Stomach (tissue), 9 donors: Measurements from ENCODE around the gene NKAPL. TPM values are rescaled to one million over a fixed set of nuclear protein-coding genes. Genes with fewer than 3 reads are reported as not detected.

Experiments used
- DNase-seq, 2 donors: peaks; one replicate each; pipeline versions ENCODE4 v3.0.0 to v3.0.0-alpha.2; 2013 to 2019
- H3K27ac ChIP-seq, 5 donors: fragments of 200-600 bp in 4 of 5; sonication (generic) in 4 of 5; one replicate each; pipeline ENCODE4 v1.5.1; 2013 to 2019; ENCODE audit warnings: mild to moderate bottlenecking in 1 of 5, moderate library complexity in 1 of 5
- H3K27me3 ChIP-seq, 3 donors: fragments of 200-600 bp; sonication (generic); one replicate each; pipeline ENCODE4 v1.5.1; 2017 to 2019; ENCODE audit warnings: mixed run types in 1 of 3
- H3K36me3 ChIP-seq, 4 donors: fragments of 200-600 bp; sonication (generic); 1 replicate in 3 of 4; 2 replicates in 1 of 4; pipeline ENCODE4 v1.5.1; 2016 to 2019
- H3K4me1 ChIP-seq, 4 donors: fragments of 200-600 bp; sonication (generic); one replicate each; pipeline ENCODE4 v1.5.1; 2016 to 2019
- H3K4me3 ChIP-seq, 4 donors: fragments of 200-600 bp; sonication (generic) in 3 of 4; one replicate each; pipeline ENCODE4 v1.5.1; 2016 to 2019; ENCODE audit warnings: mild to moderate bottlenecking in 1 of 4
- H3K9me3 ChIP-seq, 4 donors: fragments of 200-600 bp; sonication (generic); one replicate each; pipeline ENCODE4 v1.5.1; 2016 to 2019
- CTCF ChIP-seq, 7 experiments: fragments of 450-650 bp in 4 of 7; fragments of 200-600 bp in 3 of 7; sonication (generic) in 3 of 7; IDR thresholded peaks; one replicate each; pipeline ENCODE4 v1.5.1; 2016 to 2019; ENCODE audit warnings: antibody characterized with exemption in 7 of 7, control low read depth in 2 of 7, mild to moderate bottlenecking in 1 of 7
- EP300 ChIP-seq: sonication (generic); formaldehyde crosslinking; IDR thresholded peaks from one replicate; pipeline ENCODE4 v1.6.1; 2017; ENCODE audit warnings: antibody characterized with exemption
- POLR2A ChIP-seq, 4 donors: fragments of 450-650 bp; IDR thresholded peaks; one replicate each; pipeline ENCODE4 v1.6.1; 2016; ENCODE audit warnings: antibody characterized with exemption in 4 of 4, control low read depth in 2 of 4, mild to moderate bottlenecking in 1 of 4, moderate library complexity in 1 of 4
- POLR2AphosphoS5 ChIP-seq, 3 donors: sonication (generic); formaldehyde crosslinking; IDR thresholded peaks; one replicate each; pipeline ENCODE4 v1.6.1; 2016; ENCODE audit warnings: antibody characterized with exemption in 3 of 3
- WGBS, 5 donors: extraction: QIAGEN DNeasy Blood & Tissue Kit in 3 of 5; methylation state at CpG; one replicate each; pipeline versions ENCODE4 v1.1.5 to v1.1.7; 2013 to 2018; 5-methylcytosine and 5-hydroxymethylcytosine counted together
- intact Hi-C: fragments of 100-400 bp; cut with DNase I; formaldehyde crosslinking; loops from one replicate; pipeline ENCODE4 v1.15.1; 2023; ENCODE audit warnings: low total_unique reads
- polyA plus RNA-seq, 3 donors: library from polyadenylated mRNA; stranded (reverse); fragments of 200-250 nt; gene quantifications; one replicate each; pipeline ENCODE4 v1.2.3, GENCODE V29; 2013
- total RNA-seq, 5 donors: library from RNA; depleted of rRNA; stranded (reverse); fragments of >200 nt; gene quantifications; one replicate each; pipeline versions ENCODE4 v1.1.0 to v1.2.3, GENCODE V29; 2014 to 2016
- donor health status: healthy with polysubstance abuse.
- donor health status: Bipolar disorder and iron deficiency.
- donor health status: healthy.

The NKAPL gene
- total and polyA plus RNA-seq, 8 donors = 0.45 to 4.4 (median 0.87) TPM; not detected in 3

GRCh38 chr6:28248916-28249315 lies 10.2 kb upstream of the NKAPL start:
- WGBS, 5 donors = 76 to 95% (median 84%) methylated on average over 1 of the region's 1 CpG
- no peak overlapping the region for H3K27ac ChIP-seq
- H3K27me3 ChIP-seq = peaks cover 0 to under 1% (median 0%) of the 10 kb centered on the region in 3 donors
- intact Hi-C loops = no loop called here
- H3K36me3 ChIP-seq = peaks cover 29 to 57% (median 50%) of the 10 kb centered on the region in 4 donors
- peaks cover 4 to 29% (median 21%) of the 10 kb centered on the region in 4 donors for H3K4me1 ChIP-seq
- no peak for DNase-seq
- no peak for TF ChIP-seq POLR2AphosphoS5 (IDR thresholded peaks at IDR 0.05)
- TF ChIP-seq CTCF (IDR thresholded peaks at IDR 0.05) = no peak
- no peak for TF ChIP-seq EP300
- no peak for TF ChIP-seq POLR2A (IDR thresholded peaks at IDR 0.05)
- no peak overlapping the region for H3K4me3 ChIP-seq
- H3K9me3 ChIP-seq = no peaks in the 10 kb centered on the region

GRCh38 chr6:28250747-28251146 lies 8.3 kb upstream of the NKAPL start:
- intact Hi-C loops = no loop called here
- peak overlapping the region in 3 of 4 donors; percentile 84 to 98 (median 96) for H3K4me3 ChIP-seq
- H3K27ac ChIP-seq = no peak overlapping the region

GRCh38 chr6:28251661-28252008 lies 7.5 kb upstream of the NKAPL start:
- Histone ChIP-seq H3K4me1 (peaks cover 4 to 29% (median 21%) of the 10 kb centered on the region in 4 donors), H3K27ac (peak overlapping the region in 4 of 5 donors; percentile 30 to 74 (median 56)), H3K9me3 (no peaks in the 10 kb centered on the region), H3K36me3 (peaks cover 8 to 30% (median 23%) of the 10 kb centered on the region in 4 donors), H3K27me3 (peaks cover 0 to 18% (median 0%) of the 10 kb centered on the region in 3 donors), H3K4me3 (peak overlapping the region; percentile 68 to 98 (median 90))
- TF ChIP-seq POLR2AphosphoS5 (IDR thresholded peaks at IDR 0.05) (no peak), EP300 (no peak), POLR2A (IDR thresholded peaks at IDR 0.05) (no peak), CTCF (IDR thresholded peaks at IDR 0.05) (no peak)
- 0 to 1% (median 0%) methylated on average over 23 to 25 of the region's 25 CpGs for WGBS, 5 donors
- DNase-seq = peak in 1 of 2 donors; percentile 40
- intact Hi-C loops = no loop called here

More at GRCh38 chr6:28250747-28251146, 8.3 kb upstream of the NKAPL start:
- 76 to 89% (median 83%) methylated on average over 2 of the region's 2 CpGs for WGBS, 5 donors
- Histone ChIP-seq H3K36me3 (peaks cover 17 to 39% (median 32%) of the 10 kb centered on the region in 4 donors), H3K4me1 (peaks cover 4 to 29% (median 21%) of the 10 kb centered on the region in 4 donors), H3K27me3 (peaks cover 0 to 18% (median 0%) of the 10 kb centered on the region in 3 donors), H3K9me3 (no peaks in the 10 kb centered on the region)
- DNase-seq = no peak
- no peak for TF ChIP-seq EP300
- TF ChIP-seq POLR2A (IDR thresholded peaks at IDR 0.05) = no peak
- no peak for TF ChIP-seq CTCF (IDR thresholded peaks at IDR 0.05)
- no peak for TF ChIP-seq POLR2AphosphoS5 (IDR thresholded peaks at IDR 0.05)

- intact Hi-C loops = no loop called here
- peak; percentile 73 to 96 for DNase-seq
- Histone ChIP-seq H3K27ac (peak within 1 kb of the TSS in 4 of 5 donors; percentile 30 to 74 (median 56)), H3K27me3 (peaks cover 0 to 18% (median 0%) of the 10 kb centered on the region in 3 donors), H3K9me3 (no peaks in the 10 kb centered on the region), H3K4me3 (peak within 1 kb of the TSS; percentile 68 to 98 (median 90)), H3K4me1 (peaks cover 4 to 29% (median 21%) of the 10 kb centered on the region in 4 donors), H3K36me3 (peaks cover 2 to 23% (median 16%) of the 10 kb centered on the region in 4 donors)
- TF ChIP-seq POLR2A (IDR thresholded peaks at IDR 0.05) (no peak), CTCF (IDR thresholded peaks at IDR 0.05) (no peak), POLR2AphosphoS5 (IDR thresholded peaks at IDR 0.05) (peak in 2 of 3 donors; percentile 42 to 76), EP300 (no peak)
- 6 to 8% (median 7%) methylated on average over 13 to 14 of the region's 14 CpGs for WGBS, 5 donors
These were observed 6.8 kb upstream of the NKAPL start, which contains the start of gene ZKSCAN4 for GRCh38 chr6:28252009-28252975. Gene ZKSCAN4, minus strand, starts transcription at chr6:28252269. Its CDS starts 289 bp downstream, at chr6:28251980.
